SW480 (cell line): Measurements from ENCODE around the gene NELFA.
"Not testable (repeated sequence)": the region's sequence is repeated elsewhere in the genome, so short reads cannot be mapped to it uniquely, and the experiment has no call there.

ENCODE experiments used
- DNase-seq: peaks from one replicate; pipeline ENCODE4 v3.0.0-alpha.2; 2016; ENCODE audit warnings: low spot score

NELFA gene

GRCh38 chr4:1993718-1994516, 14.9 kb downstream of the NELFA start:
- not testable (repeated sequence) for DNase-seq

- DNase-seq: no peak
Measured at GRCh38 chr4:1993169-1993516, 15.6 kb downstream of the NELFA start.

GRCh38 chr4:1992468-1993168, 16.2 kb downstream of the NELFA start:
- no peak for DNase-seq

- no peak for DNase-seq
Measured at GRCh38 chr4:1991596-1992434, 17.0 kb downstream of the NELFA start.

GRCh38 chr4:1991087-1991486, 17.7 kb downstream of the NELFA start:
- DNase-seq: no peak

- no peak for DNase-seq
Measured at GRCh38 chr4:1990676-1991075, 18.1 kb downstream of the NELFA start.

GRCh38 chr4:1990348-1990645, 18.5 kb downstream of the NELFA start:
- no peak for DNase-seq

GRCh38 chr4:1989533-1990347, 19.0 kb downstream of the NELFA start:
- DNase-seq: no peak

GRCh38 chr4:1988327-1988724, 20.4 kb downstream of the NELFA start:
- DNase-seq: no peak

- DNase-seq: no peak
Measured at GRCh38 chr4:1987721-1988326, 20.9 kb downstream of the NELFA start.

- no peak for DNase-seq
Measured at GRCh38 chr4:1987296-1987695, 21.5 kb downstream of the NELFA start.

- no peak for DNase-seq
Measured at GRCh38 chr4:1986578-1987210, 22.1 kb downstream of the NELFA start.

- no peak for DNase-seq
Measured at GRCh38 chr4:1985780-1986577, 22.8 kb downstream of the NELFA start.

GRCh38 chr4:1985294-1985693, 23.5 kb downstream of the NELFA start:
- no peak for DNase-seq

- DNase-seq: no peak
Measured at GRCh38 chr4:1984406-1985191, 24.2 kb downstream of the NELFA start.

- DNase-seq: no peak
Measured at GRCh38 chr4:1983846-1984405, 24.8 kb downstream of the NELFA start.

- DNase-seq: no peak
Measured at GRCh38 chr4:1983053-1983845, 25.5 kb downstream of the NELFA start.
